Uterus (tissue), 2 donors: ENCODE results near the gene FXYD2.

ENCODE experiments used
- CTCF ChIP-seq, 4 experiments: fragments of 200-600 bp in 2 of 4; fragments of 450-650 bp in 2 of 4; sonication (generic) in 2 of 4; IDR thresholded peaks; one replicate each; pipeline ENCODE4 v1.5.1; 2016 to 2019; ENCODE audit warnings: antibody characterized with exemption in 4 of 4, mild to moderate bottlenecking in 2 of 4, moderate library complexity in 1 of 4
- POLR2A ChIP-seq, 2 donors: fragments of 450-650 bp; IDR thresholded peaks; one replicate each; pipeline ENCODE4 v1.6.1; 2016; ENCODE audit warnings: antibody characterized with exemption in 2 of 2, mild to moderate bottlenecking in 1 of 2, moderate library complexity in 1 of 2

- TF ChIP-seq CTCF (IDR thresholded peaks at IDR 0.05): no peak
- no peak for TF ChIP-seq POLR2A (IDR thresholded peaks at IDR 0.05)
Measured at GRCh38 chr11:117796872-117797529, 27.5 kb downstream of the FXYD2 start, which contains the start of gene DSCAML1.
